Sigmoid colon (tissue), 4 donors: Measurements from ENCODE around the gene ALPP.
"Not testable (repeated sequence)": the region's sequence is repeated elsewhere in the genome, so short reads cannot be mapped to it uniquely, and the experiment has no call there.

Experiments
- POLR2A ChIP-seq, 2 donors: fragments of 450-650 bp; IDR thresholded peaks; one replicate each; pipeline ENCODE4 v1.6.1; 2016; ENCODE audit warnings: antibody characterized with exemption in 2 of 2, mild to moderate bottlenecking in 2 of 2, moderate library complexity in 2 of 2
- POLR2AphosphoS5 ChIP-seq, 4 donors: sonication (generic); formaldehyde crosslinking; IDR thresholded peaks; one replicate each; pipeline ENCODE4 v1.6.1; 2017; ENCODE audit warnings: antibody characterized with exemption in 4 of 4

DNA sequence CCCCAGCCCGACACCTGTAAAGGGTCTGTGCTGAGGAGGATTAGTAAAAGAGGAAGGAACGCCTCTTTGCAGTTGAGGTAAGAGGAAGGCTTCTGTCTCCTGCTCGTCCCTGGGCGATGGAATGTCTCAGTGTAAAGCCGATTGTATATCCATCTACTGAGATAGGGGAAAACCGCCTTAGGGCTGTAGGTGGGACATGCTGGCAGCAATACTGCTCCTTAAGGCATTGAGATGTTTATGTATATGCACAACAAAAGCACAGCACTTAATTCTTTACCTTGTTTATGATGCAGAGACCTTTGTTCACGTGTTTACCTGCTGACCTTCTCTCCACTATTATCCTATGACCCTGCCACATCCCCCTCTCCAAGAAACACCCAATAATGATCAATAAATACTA, 44.9 kb downstream of the ALPP start:
- TF ChIP-seq POLR2A, POLR2AphosphoS5 (IDR thresholded peaks at IDR 0.05): not testable (repeated sequence)
